HG02884 (cell line): ENCODE measurements around the gene NRN1.
"Not testable (repeated sequence)": the region's sequence is repeated elsewhere in the genome, so short reads cannot be mapped to it uniquely, and the experiment has no call there.

ENCODE experiments used
- ATAC-seq: cut with Tn5 transposase; IDR thresholded peaks from one replicate; pipeline ENCODE4 v1.9.1; 2021; ENCODE audit warnings: mild to moderate bottlenecking, moderate library complexity; ENCODE audit not compliant: unreplicated experiment

Gene NRN1

DNA sequence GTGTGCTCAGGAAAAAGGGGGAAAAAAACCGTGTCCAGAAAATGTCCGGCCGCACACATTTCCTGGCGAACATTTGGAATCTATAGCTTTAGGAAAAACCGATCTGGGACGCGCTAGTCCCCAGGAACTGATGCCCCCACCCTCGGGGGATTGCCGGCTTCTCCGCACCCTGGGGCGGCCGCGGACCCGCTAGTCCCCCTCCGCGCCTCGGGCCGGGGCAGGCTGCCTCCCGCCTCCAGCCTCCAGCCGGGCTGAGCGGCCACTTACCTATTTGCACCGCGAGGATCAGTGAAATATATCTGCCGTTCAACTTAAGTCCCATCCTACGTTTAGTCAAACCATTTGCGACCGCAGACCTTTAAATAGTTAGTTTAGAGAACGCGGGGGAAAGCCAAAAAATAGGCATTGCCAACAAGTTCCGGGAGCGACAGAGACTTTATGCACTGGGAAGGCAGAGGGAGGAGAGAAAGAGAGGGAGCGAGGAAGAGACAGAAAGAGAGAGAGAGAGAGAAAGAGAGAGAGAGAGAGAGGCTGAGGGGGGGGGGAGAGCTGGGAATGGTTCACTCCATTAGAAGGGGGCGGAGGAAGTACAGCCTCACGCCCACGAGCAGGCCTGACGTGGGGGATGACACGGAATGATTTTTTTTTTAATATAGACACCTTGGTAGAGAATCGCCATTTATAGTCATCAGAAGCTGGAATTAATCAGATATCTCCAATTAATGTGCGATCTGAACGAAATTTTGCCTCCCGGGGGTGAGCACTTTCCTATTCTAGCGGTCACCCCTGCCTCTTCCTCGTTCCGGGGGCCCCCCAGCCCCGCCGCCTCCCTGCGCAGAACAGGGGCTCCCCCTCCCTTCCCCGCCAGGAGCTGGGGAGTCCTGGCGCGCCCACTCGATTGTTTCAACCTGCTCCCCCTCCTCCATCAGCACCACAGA, at the start of gene NRN1:
Gene NRN1, minus strand, starts transcription at position 498 of the 938 bp plus-strand sequence. Its CDS starts 176 bp downstream, at position 322.
- ATAC-seq: no peak

GRCh38 chr6:6052216-6052615, 45.5 kb upstream of the NRN1 start:
- ATAC-seq: no peak

GRCh38 chr6:6046716-6047115, 40.0 kb upstream of the NRN1 start:
- no peak for ATAC-seq

GRCh38 chr6:6039946-6040509, 33.3 kb upstream of the NRN1 start:
- no peak for ATAC-seq

GRCh38 chr6:6037179-6037578, 30.5 kb upstream of the NRN1 start:
- no peak for ATAC-seq

GRCh38 chr6:6033858-6034257, 27.1 kb upstream of the NRN1 start:
- no peak for ATAC-seq

GRCh38 chr6:6026513-6027205, 19.9 kb upstream of the NRN1 start:
- no peak for ATAC-seq

DNA sequence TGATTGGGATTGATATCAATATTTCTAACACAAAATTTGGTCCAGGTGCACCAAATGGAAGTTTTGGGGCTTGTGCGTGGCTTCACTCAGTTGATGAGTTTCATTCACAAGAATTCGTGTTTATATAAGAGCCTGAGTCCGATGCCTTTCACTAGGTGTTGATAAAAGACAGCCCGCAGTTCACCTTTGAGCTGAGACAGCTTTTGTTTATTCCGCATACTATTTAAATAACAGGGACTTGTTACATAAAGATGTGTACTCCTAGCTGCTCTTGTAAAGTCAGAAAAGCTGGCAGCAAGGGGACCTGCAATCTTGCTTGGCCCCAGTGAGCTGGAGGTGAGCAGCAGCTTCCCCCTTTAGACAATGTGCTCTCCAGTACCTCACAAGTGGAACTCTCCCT, 19.0 kb upstream of the NRN1 start:
- no peak for ATAC-seq

- no peak for ATAC-seq
These were observed 17.5 kb upstream of the NRN1 start for GRCh38 chr6:6024220-6024619.

DNA sequence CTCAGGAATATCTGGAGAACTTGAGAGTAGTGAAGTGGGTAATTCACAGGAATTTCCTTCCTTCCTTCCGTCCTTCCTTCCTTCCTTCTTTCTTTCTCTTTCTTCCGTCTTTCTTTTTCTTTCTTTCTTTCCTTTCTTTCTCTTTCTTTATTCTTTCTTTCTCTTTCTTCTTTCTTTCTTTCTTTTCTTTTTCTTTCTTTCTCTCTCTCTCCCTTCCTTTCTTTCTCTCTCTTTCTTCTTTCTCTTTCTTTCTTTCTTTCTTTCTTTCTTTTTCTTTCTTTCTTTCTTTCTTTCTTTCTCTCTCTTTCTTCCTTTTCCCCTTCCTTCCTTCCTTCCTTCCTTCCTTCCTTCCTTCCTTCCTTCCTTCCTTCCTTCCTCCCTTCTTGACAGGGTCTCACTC, 16.1 kb upstream of the NRN1 start:
- not testable (repeated sequence) for ATAC-seq

DNA sequence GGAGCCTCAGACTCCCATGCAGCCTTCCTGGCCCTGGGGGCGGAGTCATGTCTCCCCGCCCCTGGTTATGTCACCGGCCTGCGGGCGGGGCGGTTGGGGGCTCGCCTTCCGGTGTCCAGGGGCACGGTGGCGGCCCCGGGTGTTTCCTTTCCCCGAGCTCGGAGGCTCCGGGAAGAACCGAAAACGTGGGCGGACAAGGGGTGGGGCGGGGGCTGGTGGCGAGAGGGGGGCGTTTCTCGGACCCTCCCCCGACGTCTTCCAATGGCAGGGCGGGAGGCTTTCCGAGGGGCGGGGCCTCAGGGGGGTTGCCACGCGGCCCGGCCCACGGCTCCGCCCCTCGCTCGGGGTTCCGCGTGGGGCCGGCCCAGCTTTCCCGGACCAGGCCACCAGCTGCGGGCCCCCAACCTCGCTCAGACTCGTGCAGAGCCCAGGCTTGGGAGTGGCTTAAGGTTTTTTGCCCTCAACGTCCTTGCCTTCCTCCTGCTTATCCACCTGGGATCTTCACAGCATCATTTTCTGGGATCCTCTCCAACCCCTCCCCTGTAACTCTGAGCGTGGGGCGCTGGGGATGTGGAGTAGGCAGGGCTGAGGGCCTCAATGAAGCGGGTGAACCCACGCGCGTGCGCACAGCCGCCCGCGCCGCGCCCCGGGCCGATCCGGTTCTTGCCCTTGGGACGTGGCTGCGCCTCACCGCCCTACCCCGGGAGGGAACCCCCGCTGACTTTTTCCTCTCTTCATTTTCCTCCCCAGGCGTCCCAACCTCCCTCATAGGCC, 2.1 kb upstream of the NRN1 start:
- ATAC-seq: peak; percentile 43

GRCh38 chr6:6008089-6008647, 1.4 kb upstream of the NRN1 start:
- no peak for ATAC-seq

DNA sequence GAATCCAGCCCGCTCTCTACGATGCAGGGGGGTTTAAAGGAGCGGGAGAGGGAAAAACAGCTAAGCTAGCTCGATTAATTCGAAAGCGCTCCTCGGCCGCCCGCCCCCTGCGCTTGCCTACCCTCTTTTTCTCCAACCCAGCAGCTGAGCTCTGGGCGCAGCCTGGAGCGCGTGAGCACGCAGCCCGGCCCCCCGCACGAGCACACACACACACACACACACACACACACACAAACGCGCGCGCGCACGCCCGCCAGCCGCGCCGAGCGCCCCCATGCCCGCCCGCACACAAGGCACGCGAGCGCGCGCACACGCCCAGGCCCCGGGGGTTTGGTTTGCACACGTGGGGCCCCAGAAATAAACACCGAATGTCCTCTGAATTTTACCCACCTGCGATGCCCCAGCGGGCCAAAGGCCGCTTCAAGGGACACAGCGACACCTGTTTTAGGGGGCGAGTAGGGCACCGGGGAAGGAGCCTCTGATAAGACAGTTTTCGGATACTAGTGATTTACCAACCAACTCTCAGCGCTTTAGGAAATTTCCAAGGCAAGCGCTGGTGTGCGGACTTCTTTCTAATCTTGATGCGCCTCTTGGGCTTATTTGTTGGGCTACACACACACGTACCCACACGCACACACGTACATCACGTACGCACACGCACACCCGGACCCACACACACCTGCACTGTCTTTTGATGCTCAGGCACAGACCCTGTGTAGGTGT, 802 bp upstream of the NRN1 start:
- ATAC-seq: no peak

DNA sequence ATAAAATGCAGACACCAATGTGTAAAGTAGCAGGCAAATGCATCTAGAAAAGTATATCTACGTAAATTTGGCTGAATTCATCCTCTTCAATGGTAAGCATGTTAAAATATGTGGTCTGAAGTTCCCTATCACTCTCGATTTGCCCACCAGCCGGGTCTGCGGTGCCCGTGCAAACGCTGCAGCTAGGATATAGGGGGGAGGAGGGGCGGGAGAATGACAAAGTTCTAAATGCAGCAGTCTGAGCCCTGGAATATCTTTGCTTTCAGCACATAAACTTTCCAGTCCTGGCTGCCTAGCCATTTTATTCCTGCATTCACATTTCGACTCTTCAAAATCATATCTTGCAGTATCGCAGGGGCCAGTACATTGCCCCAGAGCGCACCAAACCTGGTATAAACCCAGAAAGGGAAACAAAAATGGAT, 708 bp downstream of the NRN1 start:
- ATAC-seq: no peak

GRCh38 chr6:6005051-6006005, 1.4 kb downstream of the NRN1 start:
- ATAC-seq: no peak

GRCh38 chr6:6004390-6004995, 2.2 kb downstream of the NRN1 start:
- ATAC-seq: no peak

- no peak for ATAC-seq
These were observed 2.9 kb downstream of the NRN1 start for GRCh38 chr6:6003621-6004366.
